ENCODE results near the gene AQP4.

The AQP4 gene, protein sequence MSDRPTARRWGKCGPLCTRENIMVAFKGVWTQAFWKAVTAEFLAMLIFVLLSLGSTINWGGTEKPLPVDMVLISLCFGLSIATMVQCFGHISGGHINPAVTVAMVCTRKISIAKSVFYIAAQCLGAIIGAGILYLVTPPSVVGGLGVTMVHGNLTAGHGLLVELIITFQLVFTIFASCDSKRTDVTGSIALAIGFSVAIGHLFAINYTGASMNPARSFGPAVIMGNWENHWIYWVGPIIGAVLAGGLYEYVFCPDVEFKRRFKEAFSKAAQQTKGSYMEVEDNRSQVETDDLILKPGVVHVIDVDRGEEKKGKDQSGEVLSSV

DNA sequence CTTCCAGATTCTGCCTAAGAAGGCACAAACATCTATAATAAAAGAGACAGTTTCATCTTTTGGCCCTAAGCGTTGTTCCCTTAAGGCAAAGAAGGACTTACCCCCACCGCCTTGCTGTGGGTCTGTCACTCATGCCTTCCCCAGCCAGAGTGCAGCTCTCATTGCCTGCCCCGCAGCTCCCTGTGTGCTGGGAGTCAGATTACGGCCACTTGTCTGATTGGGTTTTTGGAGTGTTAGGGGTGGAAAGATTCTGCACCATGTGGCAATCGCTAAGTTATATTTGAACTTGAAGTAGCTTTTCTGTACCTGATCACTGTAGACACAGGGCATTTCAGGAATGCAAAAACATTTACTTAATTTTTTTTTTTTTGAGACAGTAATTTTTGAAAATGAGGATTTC, at the start of gene AQP4:
TSS of gene AQP4 (minus strand) at position 151 of the 400 bp plus-strand sequence. CDS start at position 133, 18 bp downstream.
- no peak for DNase-seq

DNA sequence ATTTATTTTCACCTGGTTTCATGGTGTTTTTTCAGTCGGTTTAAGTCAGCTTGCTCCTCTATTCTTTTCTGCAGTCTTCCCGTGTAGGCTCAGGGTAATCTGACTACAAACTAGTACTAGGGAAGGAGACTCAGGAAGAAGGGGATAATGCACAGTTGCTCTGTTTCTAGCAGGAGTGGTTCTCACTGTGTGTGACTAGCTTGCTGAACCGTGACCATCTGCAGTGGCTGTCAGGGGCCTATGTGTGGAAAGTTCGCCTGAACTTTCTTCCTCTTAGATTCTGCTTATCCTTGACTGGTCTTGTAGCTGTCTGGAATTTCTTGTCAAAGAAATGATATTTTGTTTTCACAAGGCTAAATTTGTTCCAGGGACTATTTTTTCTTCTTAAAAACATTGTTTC, 46.3 kb upstream of the AQP4 start:
- DNase-seq: no peak

DNA sequence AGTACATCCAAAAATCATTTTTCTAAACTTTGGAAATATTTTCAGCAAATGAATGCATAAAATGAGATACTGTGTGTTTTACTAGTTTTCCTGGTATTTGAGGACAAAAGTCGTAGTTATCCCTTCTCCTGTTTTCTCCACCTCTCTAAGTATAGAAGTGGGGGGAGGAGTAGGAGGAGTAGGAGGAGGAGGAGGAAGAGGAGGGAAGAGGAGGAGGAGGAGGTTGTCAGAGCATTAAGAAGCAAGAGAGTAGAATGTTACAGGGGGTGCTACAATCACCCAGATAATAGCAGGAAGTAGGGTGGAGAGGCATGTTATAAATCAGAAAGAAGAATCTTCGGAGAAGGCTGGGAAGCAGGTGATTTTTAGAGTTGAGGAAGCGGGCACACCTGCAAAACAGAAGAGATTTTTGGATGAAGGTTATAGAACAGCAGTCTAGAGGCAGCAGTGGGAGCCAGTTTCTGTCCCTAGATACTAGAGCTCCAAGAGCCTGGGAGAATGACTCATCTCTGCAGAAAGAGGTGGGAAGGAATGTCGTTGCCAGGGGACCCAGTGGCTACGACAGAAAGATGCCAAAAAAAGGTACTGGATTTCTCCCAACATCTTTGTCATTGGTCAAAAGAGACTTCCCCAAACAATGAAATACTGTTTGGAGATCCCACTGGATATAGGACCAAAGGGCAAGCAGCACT, 44.2 kb upstream of the AQP4 start:
- no peak for DNase-seq

DNA sequence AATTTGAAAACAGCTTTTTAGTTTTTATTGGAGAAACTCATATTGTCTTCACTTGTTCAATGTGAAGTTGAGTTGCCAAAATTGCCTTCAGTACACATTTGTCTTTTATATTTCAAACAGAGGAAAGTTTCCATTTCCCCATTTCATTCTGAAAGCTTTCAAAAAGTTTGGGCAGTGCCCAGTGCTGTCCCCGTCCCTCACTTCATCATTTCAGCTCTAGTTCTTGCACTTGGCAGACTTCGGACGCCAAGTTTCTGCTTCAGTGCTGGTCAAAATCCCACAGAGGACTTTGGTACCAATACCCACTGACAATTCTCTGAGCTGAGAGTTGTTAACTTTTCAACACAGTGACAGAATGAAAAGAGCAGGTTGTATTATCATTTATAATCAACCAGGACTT, 43.4 kb upstream of the AQP4 start:
- no peak for DNase-seq

DNA sequence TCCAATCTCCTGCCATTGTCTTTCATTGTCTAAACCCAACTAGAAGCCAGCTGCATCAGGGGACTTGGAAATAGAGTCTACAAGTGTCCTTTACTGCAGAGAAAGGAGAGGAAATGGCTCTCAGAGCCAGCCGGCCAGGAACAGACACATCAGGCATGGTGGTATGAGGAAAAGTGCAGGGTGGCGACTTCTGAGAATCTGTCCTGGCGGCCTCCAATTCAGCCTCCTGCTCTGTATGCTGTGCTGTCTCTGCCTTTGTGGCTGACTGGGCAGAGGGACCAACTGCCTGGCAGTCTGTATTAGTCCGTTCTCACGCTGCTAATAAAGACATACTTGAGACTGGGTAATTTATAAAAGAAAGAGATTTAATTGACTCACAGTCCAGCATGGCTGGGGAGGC, 36.8 kb upstream of the AQP4 start:
- no peak for DNase-seq

DNA sequence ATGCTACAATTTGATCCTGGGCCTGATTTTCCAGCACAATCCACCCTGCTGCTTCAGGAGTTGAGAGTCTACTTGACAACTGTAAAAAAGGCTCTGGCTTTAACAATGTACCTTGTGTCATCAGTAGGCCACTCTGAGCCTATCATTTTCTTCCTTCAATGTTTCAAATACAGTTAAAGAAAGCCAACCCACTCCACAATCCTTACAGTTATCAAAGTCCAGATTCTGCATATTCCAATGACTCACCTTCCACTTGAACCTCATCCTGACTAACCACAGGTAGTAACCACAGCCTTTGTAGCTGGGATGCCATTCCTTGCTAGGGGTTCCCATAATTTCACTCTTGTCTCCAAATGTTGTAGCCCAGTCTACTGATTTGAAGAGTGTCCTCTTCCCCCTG, 35.5 kb upstream of the AQP4 start:
- no peak for DNase-seq

- DNase-seq: no peak
Observed at GRCh38 chr18:26894426-26894825, 28.9 kb upstream of the AQP4 start.

GRCh38 chr18:26893996-26894395, 28.5 kb upstream of the AQP4 start:
- no peak for DNase-seq

DNA sequence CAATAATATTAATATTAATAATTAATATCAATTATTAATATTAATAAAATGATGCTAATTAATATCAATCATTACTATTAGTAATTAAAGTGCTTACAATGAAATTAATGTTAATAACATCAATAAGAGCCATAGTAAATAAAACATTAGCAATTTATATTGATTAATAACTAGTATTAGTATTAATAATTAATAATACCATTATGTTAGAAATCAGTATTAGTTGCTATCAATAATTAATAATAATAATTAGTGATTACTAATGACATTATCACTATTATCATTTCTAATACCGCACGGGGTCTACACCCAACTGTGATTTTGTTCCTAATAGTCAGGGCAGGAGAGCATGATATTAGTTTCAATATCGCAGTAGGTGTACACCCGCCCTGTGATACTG, 22.8 kb upstream of the AQP4 start:
- DNase-seq: no peak

- DNase-seq: no peak
Observed at GRCh38 chr18:26875040-26875654, 9.6 kb upstream of the AQP4 start.

GRCh38 chr18:26874283-26874682, 8.8 kb upstream of the AQP4 start:
- no peak for DNase-seq

GRCh38 chr18:26869640-26870039, 4.1 kb upstream of the AQP4 start:
- no peak for DNase-seq

DNA sequence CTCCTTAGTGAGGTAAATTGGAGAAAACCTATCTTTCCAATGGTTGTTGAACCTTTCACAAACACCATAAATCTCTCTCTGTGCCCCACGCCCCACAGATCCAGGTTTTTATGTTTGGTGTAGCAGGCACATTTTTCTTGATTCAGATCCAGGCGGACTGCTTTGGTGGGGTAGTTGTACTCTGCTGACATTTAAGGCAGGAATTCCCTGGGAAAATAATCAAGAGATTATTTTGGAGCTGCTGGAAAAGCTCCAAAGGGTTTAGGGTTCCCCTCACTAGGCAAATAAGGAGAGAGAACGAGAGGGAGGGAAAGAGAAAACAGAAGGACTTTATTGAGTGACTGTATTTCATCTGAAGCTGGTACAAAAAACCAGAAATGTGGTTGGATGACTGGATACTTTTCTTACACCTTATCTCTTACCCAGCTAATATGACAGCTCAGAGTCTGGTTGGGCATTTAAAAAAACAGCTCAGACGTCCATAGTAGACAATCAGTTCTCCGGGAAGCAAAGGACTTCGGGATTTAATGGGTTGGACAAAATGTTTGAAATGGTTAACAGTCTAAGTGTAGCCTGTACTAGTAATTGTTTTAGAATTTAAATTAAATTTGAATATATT, 3.6 kb upstream of the AQP4 start:
- DNase-seq: no peak

GRCh38 chr18:26867471-26867870, 2.0 kb upstream of the AQP4 start:
- no peak for DNase-seq

DNA sequence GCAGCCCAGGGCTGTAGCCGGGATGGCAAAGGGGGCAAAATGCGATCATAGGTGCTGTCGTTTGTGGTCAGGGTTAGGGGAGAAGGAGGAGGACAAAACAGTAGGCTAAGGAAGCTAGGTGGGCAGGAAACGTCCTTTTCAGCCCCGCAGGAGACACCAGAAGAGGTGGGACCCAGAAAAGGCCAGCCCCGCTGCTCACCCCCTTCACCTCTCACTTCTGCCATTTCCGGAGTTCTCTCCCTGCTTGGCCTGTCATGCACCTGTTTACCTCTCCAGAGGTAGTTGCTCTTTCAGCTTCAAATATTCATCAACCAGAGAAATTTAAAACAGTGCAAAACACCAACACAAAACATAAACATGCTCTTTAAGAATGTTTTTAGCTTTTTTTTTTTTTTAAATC, 849 bp downstream of the AQP4 start:
- no peak for DNase-seq

- DNase-seq: no peak
Observed at GRCh38 chr18:26863921-26864497, 1.5 kb downstream of the AQP4 start.

DNA sequence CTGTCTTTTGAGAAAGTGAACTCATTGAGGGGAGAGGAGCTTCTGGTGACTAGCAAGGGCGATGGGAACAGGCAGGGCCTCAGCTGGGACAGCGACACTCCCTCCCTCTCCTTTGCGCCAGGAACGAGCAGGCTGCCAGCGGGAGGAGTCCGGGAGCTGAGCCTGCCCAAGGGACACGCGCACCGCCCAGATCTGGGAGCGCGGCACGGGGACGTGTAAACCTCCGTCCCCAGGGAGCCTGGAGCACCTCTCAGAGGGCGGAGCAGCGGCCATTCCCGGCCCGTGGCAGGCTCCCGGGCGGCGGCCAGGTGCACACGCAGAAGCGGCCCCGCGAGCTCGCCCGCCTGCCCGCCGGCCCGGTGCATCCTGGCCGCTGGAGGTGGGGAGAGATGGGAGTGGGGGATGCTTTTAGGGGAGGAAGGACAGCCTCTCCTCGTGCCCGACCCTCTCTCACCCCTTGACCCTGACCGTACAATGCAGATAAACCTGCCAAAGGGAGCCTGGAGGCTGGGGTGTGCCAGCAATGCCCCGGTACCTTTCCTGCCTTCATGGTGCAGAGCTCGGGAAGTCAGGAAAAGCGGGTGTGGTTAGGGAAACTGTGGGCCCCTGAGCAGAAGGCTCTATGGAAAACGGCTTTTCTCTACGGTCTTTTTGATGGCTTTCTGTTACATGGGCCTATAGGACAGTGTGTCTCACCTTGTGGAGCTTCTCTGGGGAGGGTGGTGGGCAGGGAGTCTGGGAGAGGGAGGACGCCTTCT, 2.2 kb downstream of the AQP4 start:
- DNase-seq: peak; percentile 67

DNA sequence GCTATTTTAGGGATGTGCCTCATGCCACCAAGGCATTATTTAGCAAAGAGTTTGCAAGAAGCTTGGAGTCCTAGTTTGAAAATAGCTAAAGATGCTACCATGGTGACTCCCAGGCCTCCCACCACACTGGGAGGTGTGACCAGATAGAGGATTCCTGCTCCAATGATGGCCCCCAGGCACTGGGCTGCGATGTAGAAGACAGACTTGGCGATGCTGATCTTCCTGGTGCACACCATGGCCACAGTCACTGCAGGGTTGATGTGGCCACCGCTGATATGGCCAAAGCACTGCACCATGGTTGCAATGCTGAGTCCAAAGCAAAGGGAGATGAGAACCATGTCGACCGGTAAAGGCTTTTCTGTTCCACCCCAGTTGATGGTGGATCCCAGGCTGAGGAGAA, 3.4 kb downstream of the AQP4 start:
- no peak for DNase-seq

GRCh38 chr18:26854292-26854881, 11.1 kb downstream of the AQP4 start:
- no peak for DNase-seq

DNA sequence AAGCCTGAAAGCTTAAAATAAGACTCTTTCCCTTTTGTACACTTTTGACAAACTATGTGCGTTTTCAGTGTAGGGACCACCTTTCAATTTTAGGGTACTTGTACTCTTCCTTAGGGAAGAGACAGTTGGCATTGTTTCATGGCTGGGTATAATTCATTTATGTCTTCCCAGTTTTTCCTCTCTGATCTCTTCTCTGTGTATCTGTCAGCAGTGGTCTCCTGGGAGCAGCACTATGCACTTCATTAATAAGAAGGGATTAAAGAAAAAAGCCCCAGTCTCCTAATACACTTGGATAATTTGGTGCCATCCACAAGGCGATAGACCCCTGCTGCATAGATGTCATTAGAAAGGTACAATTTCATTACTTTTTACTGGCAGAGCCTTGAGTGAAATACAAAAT, 12.1 kb downstream of the AQP4 start:
- no peak for DNase-seq

- no peak for DNase-seq
Observed at GRCh38 chr18:26843760-26844159, 21.7 kb downstream of the AQP4 start.

DNA sequence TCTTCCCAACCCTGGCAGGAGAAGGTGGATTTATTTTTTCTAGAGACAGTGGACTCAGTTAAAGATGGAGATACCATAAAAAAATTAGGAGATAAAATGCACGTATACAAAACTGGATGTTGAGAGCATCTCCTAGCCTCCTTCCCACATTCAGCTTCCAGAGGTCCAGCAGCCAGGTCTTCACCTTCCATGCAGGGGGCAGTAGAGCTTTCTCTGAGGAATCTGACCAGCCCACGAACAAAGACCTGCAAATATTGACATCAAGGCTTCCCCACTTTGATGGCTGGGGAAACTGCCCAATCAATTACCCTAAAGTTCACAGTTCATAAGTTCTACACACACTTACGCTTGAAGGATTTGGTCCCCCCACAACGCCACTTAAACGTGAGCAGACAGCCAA, 24.5 kb downstream of the AQP4 start:
- DNase-seq: no peak

Data from retina (tissue), 1 donor.